Measurements from ENCODE around the gene TRAPPC3L.

DNA sequence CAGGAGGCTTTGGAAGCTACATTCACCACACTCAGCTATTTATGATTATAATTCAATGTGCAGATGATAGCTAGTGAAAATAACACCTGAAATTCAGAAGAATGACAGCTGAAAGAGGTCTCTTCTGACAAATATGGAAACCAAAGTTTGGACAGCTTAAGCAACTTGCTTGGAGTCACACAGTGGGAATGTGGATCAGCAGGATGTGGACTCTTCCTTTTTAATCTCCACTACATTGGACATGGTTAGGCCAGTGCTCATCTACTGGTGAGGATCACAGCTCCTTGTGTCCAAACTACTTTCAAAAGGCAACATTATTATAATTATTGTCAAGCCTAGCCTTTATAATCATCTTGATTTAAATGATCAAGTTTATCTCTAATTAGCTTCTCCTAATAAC lies 10.4 kb downstream of the TRAPPC3L start:
- TF ChIP-seq EZH2phosphoT487 (IDR thresholded peaks at IDR 0.05), result no peak
- TF ChIP-seq, protein P1, sequence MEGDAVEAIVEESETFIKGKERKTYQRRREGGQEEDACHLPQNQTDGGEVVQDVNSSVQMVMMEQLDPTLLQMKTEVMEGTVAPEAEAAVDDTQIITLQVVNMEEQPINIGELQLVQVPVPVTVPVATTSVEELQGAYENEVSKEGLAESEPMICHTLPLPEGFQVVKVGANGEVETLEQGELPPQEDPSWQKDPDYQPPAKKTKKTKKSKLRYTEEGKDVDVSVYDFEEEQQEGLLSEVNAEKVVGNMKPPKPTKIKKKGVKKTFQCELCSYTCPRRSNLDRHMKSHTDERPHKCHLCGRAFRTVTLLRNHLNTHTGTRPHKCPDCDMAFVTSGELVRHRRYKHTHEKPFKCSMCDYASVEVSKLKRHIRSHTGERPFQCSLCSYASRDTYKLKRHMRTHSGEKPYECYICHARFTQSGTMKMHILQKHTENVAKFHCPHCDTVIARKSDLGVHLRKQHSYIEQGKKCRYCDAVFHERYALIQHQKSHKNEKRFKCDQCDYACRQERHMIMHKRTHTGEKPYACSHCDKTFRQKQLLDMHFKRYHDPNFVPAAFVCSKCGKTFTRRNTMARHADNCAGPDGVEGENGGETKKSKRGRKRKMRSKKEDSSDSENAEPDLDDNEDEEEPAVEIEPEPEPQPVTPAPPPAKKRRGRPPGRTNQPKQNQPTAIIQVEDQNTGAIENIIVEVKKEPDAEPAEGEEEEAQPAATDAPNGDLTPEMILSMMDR (IDR thresholded peaks at IDR 0.05), result no peak
- no peak for TF ChIP-seq EZH2 (IDR thresholded peaks at IDR 0.05)

Measured in neural progenitor cell (in vitro differentiated cells).